ENCODE data around the gene ATP10D. TPM values are rescaled to one million over a fixed set of nuclear protein-coding genes. Genes with fewer than 3 reads are reported as not detected.

ATP10D gene
- total RNA-seq, 2 experiments from 2014 or later: 10.9 to 16.1 TPM

GRCh38 chr4:47590325-47590724, 105.2 kb downstream of the ATP10D start:
- POLR2A ChIA-PET: no interaction called here
- ATAC-seq (ENCODE audit: low read depth): no peak
- H3K9me3 Mint-ChIP-seq: no peaks in the 10 kb centered on the region

GRCh38 chr4:47597696-47598095, 112.6 kb downstream of the ATP10D start:
- H3K27me3 Mint-ChIP-seq: no peaks in the 10 kb centered on the region
- DNase-seq: no peak
- H3K36me3 Mint-ChIP-seq: no peaks in the 10 kb centered on the region
- H3K4me1 Mint-ChIP-seq: no peaks in the 10 kb centered on the region
- no peak overlapping the region for H3K4me3 Mint-ChIP-seq
- POLR2A ChIA-PET: no interaction called here
- no peak overlapping the region for H3K27ac Mint-ChIP-seq
- H3K9me3 Mint-ChIP-seq: no peaks in the 10 kb centered on the region
- no peak for ATAC-seq (ENCODE audit: low read depth)

More at GRCh38 chr4:47590325-47590724, 105.2 kb downstream of the ATP10D start:
- Mint-ChIP-seq H3K36me3 (peaks cover 28% of the 10 kb centered on the region), H3K27me3 (no peaks in the 10 kb centered on the region), H3K4me1 (peaks cover 6% of the 10 kb centered on the region), H3K4me3 (no peak overlapping the region), H3K27ac (no peak overlapping the region)
- no peak for DNase-seq

GRCh38 chr4:47598320-47598719, 113.2 kb downstream of the ATP10D start:
- H3K27ac Mint-ChIP-seq: no peak overlapping the region
- no peaks in the 10 kb centered on the region for H3K36me3 Mint-ChIP-seq
- DNase-seq (no peak), ATAC-seq (ENCODE audit: low read depth) (no peak)
- no peaks in the 10 kb centered on the region for H3K9me3 Mint-ChIP-seq
- no peaks in the 10 kb centered on the region for H3K27me3 Mint-ChIP-seq
- no peaks in the 10 kb centered on the region for H3K4me1 Mint-ChIP-seq
- POLR2A ChIA-PET: no interaction called here
- no peak overlapping the region for H3K4me3 Mint-ChIP-seq

GRCh38 chr4:47598896-47599295, 113.8 kb downstream of the ATP10D start:
- ATAC-seq (ENCODE audit: low read depth): no peak
- no peaks in the 10 kb centered on the region for H3K27me3 Mint-ChIP-seq
- no peaks in the 10 kb centered on the region for H3K36me3 Mint-ChIP-seq
- no peak overlapping the region for H3K27ac Mint-ChIP-seq
- H3K4me1 Mint-ChIP-seq: no peaks in the 10 kb centered on the region
- DNase-seq: no peak
- no peak overlapping the region for H3K4me3 Mint-ChIP-seq
- POLR2A ChIA-PET: no interaction called here
- H3K9me3 Mint-ChIP-seq: no peaks in the 10 kb centered on the region

- ATAC-seq (ENCODE audit: low read depth): no peak
- H3K36me3 Mint-ChIP-seq: no peaks in the 10 kb centered on the region
- POLR2A ChIA-PET: no interaction called here
- H3K27ac Mint-ChIP-seq: no peak overlapping the region
- no peaks in the 10 kb centered on the region for H3K4me1 Mint-ChIP-seq
- H3K9me3 Mint-ChIP-seq: no peaks in the 10 kb centered on the region
- peaks cover 6% of the 10 kb centered on the region for H3K27me3 Mint-ChIP-seq
- no peak overlapping the region for H3K4me3 Mint-ChIP-seq
- no peak for DNase-seq
Measured at GRCh38 chr4:47606482-47606881, 121.4 kb downstream of the ATP10D start.

- Mint-ChIP-seq H3K9me3 (no peaks in the 10 kb centered on the region), H3K27ac (no peak overlapping the region), H3K36me3 (no peaks in the 10 kb centered on the region), H3K4me3 (no peak overlapping the region), H3K27me3 (peaks cover 6% of the 10 kb centered on the region), H3K4me1 (no peaks in the 10 kb centered on the region)
- POLR2A ChIA-PET: no interaction called here
- ATAC-seq (ENCODE audit: low read depth) (no peak), DNase-seq (no peak)
Measured at GRCh38 chr4:47612116-47613023, 127.3 kb downstream of the ATP10D start.

GRCh38 chr4:47615385-47615784, 130.3 kb downstream of the ATP10D start:
- Mint-ChIP-seq H3K9me3 (no peaks in the 10 kb centered on the region), H3K27ac (no peak overlapping the region), H3K4me1 (no peaks in the 10 kb centered on the region), H3K27me3 (peaks cover 6% of the 10 kb centered on the region), H3K4me3 (no peak overlapping the region), H3K36me3 (no peaks in the 10 kb centered on the region)
- ATAC-seq (ENCODE audit: low read depth) (no peak), DNase-seq (no peak)
- POLR2A ChIA-PET: no interaction called here

GRCh38 chr4:47617607-47618006, 132.5 kb downstream of the ATP10D start:
- DNase-seq (no peak), ATAC-seq (ENCODE audit: low read depth) (no peak)
- Mint-ChIP-seq H3K27me3 (no peaks in the 10 kb centered on the region), H3K4me3 (no peak overlapping the region), H3K9me3 (no peaks in the 10 kb centered on the region), H3K4me1 (no peaks in the 10 kb centered on the region), H3K27ac (no peak overlapping the region), H3K36me3 (no peaks in the 10 kb centered on the region)
- POLR2A ChIA-PET: no interaction called here

GRCh38 chr4:47619691-47620090, 134.6 kb downstream of the ATP10D start:
- Mint-ChIP-seq H3K36me3 (no peaks in the 10 kb centered on the region), H3K4me1 (no peaks in the 10 kb centered on the region), H3K9me3 (peaks cover 1% of the 10 kb centered on the region), H3K4me3 (no peak overlapping the region), H3K27me3 (no peaks in the 10 kb centered on the region), H3K27ac (peak overlapping the region; percentile 4)
- ATAC-seq (ENCODE audit: low read depth): no peak
- POLR2A ChIA-PET: no interaction called here
- no peak for DNase-seq

GRCh38 chr4:47621181-47621580, 136.1 kb downstream of the ATP10D start:
- Mint-ChIP-seq H3K4me3 (no peak overlapping the region), H3K9me3 (peaks cover 1% of the 10 kb centered on the region), H3K27me3 (no peaks in the 10 kb centered on the region), H3K27ac (no peak overlapping the region), H3K36me3 (no peaks in the 10 kb centered on the region), H3K4me1 (no peaks in the 10 kb centered on the region)
- POLR2A ChIA-PET: no interaction called here
- ATAC-seq (ENCODE audit: low read depth): no peak
- no peak for DNase-seq

GRCh38 chr4:47624031-47624441, 139.0 kb downstream of the ATP10D start:
- Mint-ChIP-seq H3K9me3 (peaks cover 1% of the 10 kb centered on the region), H3K4me3 (no peak overlapping the region), H3K27ac (no peak overlapping the region), H3K4me1 (no peaks in the 10 kb centered on the region), H3K36me3 (no peaks in the 10 kb centered on the region), H3K27me3 (no peaks in the 10 kb centered on the region)
- DNase-seq (no peak), ATAC-seq (ENCODE audit: low read depth) (no peak)
- POLR2A ChIA-PET: no interaction called here

- Mint-ChIP-seq H3K4me1 (no peaks in the 10 kb centered on the region), H3K36me3 (no peaks in the 10 kb centered on the region), H3K4me3 (no peak overlapping the region), H3K27me3 (peaks cover 5% of the 10 kb centered on the region), H3K27ac (no peak overlapping the region), H3K9me3 (no peaks in the 10 kb centered on the region)
- ATAC-seq (ENCODE audit: low read depth) (no peak), DNase-seq (no peak)
- POLR2A ChIA-PET: no interaction called here
Measured at GRCh38 chr4:47631161-47631560, 146.1 kb downstream of the ATP10D start.

- ATAC-seq (ENCODE audit: low read depth) (no peak), DNase-seq (no peak)
- POLR2A ChIA-PET: no interaction called here
- Mint-ChIP-seq H3K9me3 (peaks cover 5% of the 10 kb centered on the region), H3K27ac (no peak overlapping the region), H3K4me1 (peaks cover 1% of the 10 kb centered on the region), H3K4me3 (no peak overlapping the region), H3K27me3 (peaks cover 14% of the 10 kb centered on the region), H3K36me3 (no peaks in the 10 kb centered on the region)
Measured at GRCh38 chr4:47639531-47639930, 154.5 kb downstream of the ATP10D start.

- DNase-seq (no peak), ATAC-seq (ENCODE audit: low read depth) (no peak)
- Mint-ChIP-seq H3K4me1 (peaks cover 1% of the 10 kb centered on the region), H3K36me3 (no peaks in the 10 kb centered on the region), H3K27me3 (peaks cover 17% of the 10 kb centered on the region), H3K27ac (no peak overlapping the region), H3K9me3 (peaks cover 5% of the 10 kb centered on the region), H3K4me3 (no peak overlapping the region)
- POLR2A ChIA-PET: no interaction called here
Measured at GRCh38 chr4:47640911-47641310, 155.8 kb downstream of the ATP10D start.

Measured in activated naive CD8-positive, alpha-beta T cell treated with anti-CD3 and anti-CD28 coated beads, Interleukin-2, amount 10 ng/mL, durations not matched to agents 7 days and 5 days (primary cell).